Transverse colon (tissue), 4 donors: ENCODE results near the gene ELOVL4. TPM values are rescaled to one million over a fixed set of nuclear protein-coding genes. Genes with fewer than 3 reads are reported as not detected.

Source experiments
- DNase-seq: peaks from one replicate; pipeline ENCODE4 v3.0.0-alpha.2; 2019
- H3K27ac ChIP-seq, 4 donors: fragments of 200-600 bp; sonication (generic); 2 replicates each; pipeline ENCODE4 v1.5.1; 2016 to 2018; ENCODE audit warnings: inconsistent platforms in 4 of 4
- H3K27me3 ChIP-seq: fragments of 200-600 bp; sonication (generic); 2 replicates; pipeline ENCODE4 v1.5.1; 2017; ENCODE audit warnings: inconsistent platforms
- H3K36me3 ChIP-seq, 4 donors: fragments of 200-600 bp; sonication (generic); 2 replicates each; pipeline ENCODE4 v1.5.1; 2017 to 2019; ENCODE audit warnings: inconsistent platforms in 4 of 4
- H3K4me1 ChIP-seq, 4 donors: fragments of 200-600 bp; sonication (generic); 2 replicates each; pipeline ENCODE4 v1.5.1; 2017 to 2020; ENCODE audit warnings: inconsistent platforms in 4 of 4
- H3K4me3 ChIP-seq, 4 donors: fragments of 200-600 bp; sonication (generic); 1 replicate in 1 of 4; 2 replicates in 3 of 4; pipeline versions ENCODE4 v1.5.1 to v1.6.1; 2017 to 2019; ENCODE audit warnings: inconsistent platforms in 4 of 4
- H3K9me3 ChIP-seq, 2 donors: fragments of 200-600 bp; sonication (generic); 2 replicates each; pipeline ENCODE4 v1.5.1; 2017 to 2019; ENCODE audit warnings: inconsistent platforms in 2 of 2
- EP300 ChIP-seq: sonication (generic); formaldehyde crosslinking; IDR thresholded peaks from one replicate; pipeline ENCODE4 v1.6.1; 2017; ENCODE audit warnings: antibody characterized with exemption, low read depth
- POLR2A ChIP-seq: fragments of 450-650 bp; IDR thresholded peaks from one replicate; pipeline ENCODE4 v1.6.1; 2016; ENCODE audit warnings: antibody characterized with exemption, mild to moderate bottlenecking, moderate library complexity
- POLR2AphosphoS5 ChIP-seq, 3 donors: sonication (generic); formaldehyde crosslinking; IDR thresholded peaks; one replicate each; pipeline ENCODE4 v1.6.1; 2016; ENCODE audit warnings: antibody characterized with exemption in 3 of 3
- WGBS, 2 donors: methylation state at CpG; one replicate each; pipeline ENCODE4 v1.1.5; 2018; ENCODE audit warnings: low coverage in 1 of 2; 5-methylcytosine and 5-hydroxymethylcytosine counted together
- in situ Hi-C, 4 donors: fragments of 200-750 bp; cut with MboI; loops; one replicate each; pipeline versions ENCODE4 v1.15.0 to v1.15.1; 2017; ENCODE audit warnings: low sequenced_read_pairs in 3 of 4, low pct_ligation_motif_present in 1 of 4, low pct_unique_long_range_greater_than_20kb in 1 of 4
- intact Hi-C: fragments of 100-400 bp; cut with DNase I; formaldehyde crosslinking; loops from one replicate; pipeline ENCODE4 v1.15.1; 2023; ENCODE audit warnings: low total_unique reads
- total RNA-seq, 4 donors: library from RNA; depleted of rRNA; stranded (reverse); fragments of >200 nt; gene quantifications; one replicate each; pipeline ENCODE4 v1.1.0, GENCODE V29; 2016
- TF ChIP-seq, protein P1 (sequence below), 5 experiments: fragments of 200-600 bp in 3 of 5; fragments of 450-650 bp in 2 of 5; sonication (generic) in 3 of 5; IDR thresholded peaks; 1 replicate in 2 of 5; 2 replicates in 3 of 5; pipeline ENCODE4 v1.5.1; 2016 to 2017; ENCODE audit warnings: antibody characterized with exemption in 5 of 5, inconsistent platforms in 3 of 5, mild to moderate bottlenecking in 2 of 5, moderate library complexity in 1 of 5

ELOVL4 gene
- total RNA-seq, 4 donors from 2014 or later: 0.32 to 0.68 TPM; not detected in 2

DNA sequence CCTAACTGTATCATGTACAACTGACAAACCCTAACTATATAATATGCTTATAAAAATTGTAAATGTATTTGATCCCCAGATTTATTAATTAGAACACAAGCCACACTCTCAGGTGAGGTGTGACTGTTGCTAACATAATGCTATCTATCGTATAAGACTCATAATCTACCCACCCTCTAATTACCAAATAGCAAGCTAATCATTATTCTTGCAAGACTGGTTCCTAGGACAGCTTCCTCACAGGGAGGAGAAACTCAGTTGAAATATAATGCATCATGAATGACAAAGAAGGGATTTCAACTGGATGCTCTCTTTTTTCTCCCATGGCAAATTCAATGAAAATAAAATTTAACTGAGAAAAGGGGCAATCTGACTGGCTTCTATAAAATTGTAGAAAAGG, 35.4 kb downstream of the ELOVL4 start:
- in situ Hi-C loops: no loop called here
- no peak for TF ChIP-seq POLR2A
- TF ChIP-seq, protein P1, sequence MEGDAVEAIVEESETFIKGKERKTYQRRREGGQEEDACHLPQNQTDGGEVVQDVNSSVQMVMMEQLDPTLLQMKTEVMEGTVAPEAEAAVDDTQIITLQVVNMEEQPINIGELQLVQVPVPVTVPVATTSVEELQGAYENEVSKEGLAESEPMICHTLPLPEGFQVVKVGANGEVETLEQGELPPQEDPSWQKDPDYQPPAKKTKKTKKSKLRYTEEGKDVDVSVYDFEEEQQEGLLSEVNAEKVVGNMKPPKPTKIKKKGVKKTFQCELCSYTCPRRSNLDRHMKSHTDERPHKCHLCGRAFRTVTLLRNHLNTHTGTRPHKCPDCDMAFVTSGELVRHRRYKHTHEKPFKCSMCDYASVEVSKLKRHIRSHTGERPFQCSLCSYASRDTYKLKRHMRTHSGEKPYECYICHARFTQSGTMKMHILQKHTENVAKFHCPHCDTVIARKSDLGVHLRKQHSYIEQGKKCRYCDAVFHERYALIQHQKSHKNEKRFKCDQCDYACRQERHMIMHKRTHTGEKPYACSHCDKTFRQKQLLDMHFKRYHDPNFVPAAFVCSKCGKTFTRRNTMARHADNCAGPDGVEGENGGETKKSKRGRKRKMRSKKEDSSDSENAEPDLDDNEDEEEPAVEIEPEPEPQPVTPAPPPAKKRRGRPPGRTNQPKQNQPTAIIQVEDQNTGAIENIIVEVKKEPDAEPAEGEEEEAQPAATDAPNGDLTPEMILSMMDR (IDR thresholded peaks at IDR 0.05): no peak
- TF ChIP-seq POLR2AphosphoS5 (IDR thresholded peaks at IDR 0.05): no peak
- TF ChIP-seq EP300: no peak
- Histone ChIP-seq H3K4me3 (no peak overlapping the region), H3K4me1 (no peaks in the 10 kb centered on the region), H3K27ac (no peak overlapping the region), H3K9me3 (no peaks in the 10 kb centered on the region), H3K36me3 (no peaks in the 10 kb centered on the region), H3K27me3 (no peaks in the 10 kb centered on the region)
- DNase-seq: no peak
- 48 to 60% methylated on average over 1 of the region's 1 CpG for WGBS, 2 donors
- intact Hi-C loops: no loop called here

DNA sequence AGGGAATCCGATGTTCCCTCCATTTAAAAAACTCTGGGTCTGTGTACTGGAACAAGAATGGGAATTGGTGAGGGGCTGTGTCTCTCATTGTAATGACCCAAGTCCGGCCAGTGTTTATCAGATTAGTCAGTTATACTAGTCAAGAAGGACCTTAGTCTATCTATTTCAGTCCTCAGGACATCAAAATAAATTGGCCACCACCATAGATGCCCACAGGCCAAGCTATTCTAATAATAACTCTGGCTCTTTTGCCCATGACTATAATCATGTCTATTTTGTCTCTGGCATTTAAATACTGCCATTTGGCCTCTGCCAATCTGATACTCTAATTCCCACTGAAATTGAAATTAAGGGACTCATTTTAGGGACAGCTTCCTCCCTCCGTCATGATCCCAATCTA, 37.8 kb downstream of the ELOVL4 start:
- Histone ChIP-seq H3K4me1 (no peaks in the 10 kb centered on the region), H3K36me3 (no peaks in the 10 kb centered on the region), H3K4me3 (no peak overlapping the region), H3K9me3 (no peaks in the 10 kb centered on the region), H3K27me3 (no peaks in the 10 kb centered on the region), H3K27ac (no peak overlapping the region)
- intact Hi-C loops: no loop called here
- 88 to 100% methylated on average over 3 of the region's 3 CpGs for WGBS, 2 donors
- no peak for TF ChIP-seq EP300
- TF ChIP-seq, protein P1 (IDR thresholded peaks at IDR 0.05): no peak
- no peak for TF ChIP-seq POLR2A
- TF ChIP-seq POLR2AphosphoS5 (IDR thresholded peaks at IDR 0.05): no peak
- in situ Hi-C loops: no loop called here
- DNase-seq: no peak

DNA sequence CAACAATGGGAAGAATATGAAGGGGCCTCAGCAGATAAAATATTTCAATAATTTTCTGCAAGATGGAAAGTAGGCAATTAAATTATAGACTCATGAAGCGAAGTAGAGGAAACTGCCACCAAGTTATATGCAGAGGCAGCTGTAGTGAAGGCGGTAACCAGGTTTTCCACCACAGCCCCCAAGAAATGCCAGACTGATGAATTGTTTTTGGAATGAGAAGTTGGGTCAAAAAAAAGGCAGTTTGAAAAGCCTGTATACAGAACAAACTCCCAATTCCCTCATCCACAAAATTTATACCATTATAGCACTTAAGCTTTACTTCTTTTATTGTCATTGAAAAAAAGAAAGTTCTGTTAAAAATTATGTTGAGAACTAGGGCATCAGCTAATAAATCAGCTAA, 45.3 kb downstream of the ELOVL4 start:
- no peaks in the 10 kb centered on the region for H3K9me3 ChIP-seq
- H3K4me3 ChIP-seq: no peak overlapping the region
- no peak overlapping the region for H3K27ac ChIP-seq
- in situ Hi-C loops (no loop called here), intact Hi-C loops (no loop called here)
- no peaks in the 10 kb centered on the region for H3K27me3 ChIP-seq
- H3K4me1 ChIP-seq: no peaks in the 10 kb centered on the region
- no peak for DNase-seq
- H3K36me3 ChIP-seq: no peaks in the 10 kb centered on the region
- TF ChIP-seq POLR2AphosphoS5 (IDR thresholded peaks at IDR 0.05) (no peak), POLR2A (no peak), EP300 (no peak)
- TF ChIP-seq, protein P1 (IDR thresholded peaks at IDR 0.05): no peak
- 79 to 80% methylated on average over 2 of the region's 2 CpGs for WGBS, 2 donors

DNA sequence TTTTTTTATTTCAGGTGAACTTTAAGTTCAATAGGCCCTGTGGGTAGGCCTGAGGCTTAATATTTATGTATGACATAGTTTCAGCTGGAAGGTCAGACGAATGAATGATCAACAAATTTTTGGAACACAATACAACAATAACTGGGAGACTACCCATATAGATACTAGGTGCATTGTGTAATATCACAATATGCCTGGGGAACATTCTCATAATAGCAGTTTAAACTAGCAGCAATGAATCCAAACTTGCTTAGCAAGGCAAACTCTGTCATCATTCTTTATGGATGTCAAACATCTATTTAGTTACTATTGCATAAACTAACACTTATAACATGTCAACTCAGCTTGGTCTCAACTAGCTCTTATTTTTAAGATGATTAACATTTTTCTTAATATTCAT, 49.3 kb downstream of the ELOVL4 start:
- intact Hi-C loops (no loop called here), in situ Hi-C loops (no loop called here)
- H3K4me1 ChIP-seq: no peaks in the 10 kb centered on the region
- TF ChIP-seq POLR2A: no peak
- no peak for TF ChIP-seq EP300
- TF ChIP-seq, protein P1 (IDR thresholded peaks at IDR 0.05): no peak
- TF ChIP-seq POLR2AphosphoS5 (IDR thresholded peaks at IDR 0.05): no peak
- DNase-seq: no peak
- 79 to 83% methylated on average over 1 of the region's 1 CpG for WGBS, 2 donors
- H3K27ac ChIP-seq: no peak overlapping the region
- H3K4me3 ChIP-seq: no peak overlapping the region
- H3K9me3 ChIP-seq: no peaks in the 10 kb centered on the region
- H3K36me3 ChIP-seq: no peaks in the 10 kb centered on the region
- no peaks in the 10 kb centered on the region for H3K27me3 ChIP-seq
